CD14-positive monocyte (primary cell): Measurements from ENCODE around the gene ROBO2. TPM values are rescaled to one million over a fixed set of nuclear protein-coding genes. Genes with fewer than 3 reads are reported as not detected.

Experiments used
- DNase-seq, 3 donors: peaks; one replicate each; pipeline ENCODE4 v3.0.0-alpha.2; 2011 to 2022
- H2AFZ ChIP-seq: 2 replicates; pipeline ENCODE4 v1.6.0; 2012; ENCODE audit warnings: mild to moderate bottlenecking, low read depth, low read length, inconsistent platforms; ENCODE audit not compliant: insufficient read depth, poor library complexity, severe bottlenecking
- H3K27ac ChIP-seq, 2 donors: 1 replicate in 1 of 2; 2 replicates in 1 of 2; pipeline ENCODE4 v1.5.1; 2012 to 2013; ENCODE audit warnings: low read length in 2 of 2, control low read depth in 1 of 2, inconsistent platforms in 1 of 2, low read depth in 1 of 2, mild to moderate bottlenecking in 1 of 2
- H3K27me3 ChIP-seq, 2 donors: one replicate each; pipeline versions ENCODE4 v1.6.0 to v1.6.1; 2011 to 2013; ENCODE audit warnings: low read length in 2 of 2; ENCODE audit not compliant: control insufficient read depth in 2 of 2, insufficient read depth in 2 of 2
- H3K36me3 ChIP-seq, 2 donors: replicated peaks in 1 of 2; 1 replicate in 1 of 2; 2 replicates in 1 of 2; pipeline versions ENCODE4 v1.5.1 to v1.6.1; 2012 to 2013; ENCODE audit warnings: low read length in 2 of 2, control low read depth in 1 of 2, inconsistent platforms in 1 of 2, mild to moderate bottlenecking in 1 of 2; ENCODE audit not compliant: insufficient read depth in 2 of 2, control insufficient read depth in 1 of 2
- H3K4me1 ChIP-seq, 2 donors: 1 replicate in 1 of 2; 2 replicates in 1 of 2; pipeline versions ENCODE4 v1.5.1 to v1.6.1; 2012 to 2013; ENCODE audit warnings: low read length in 2 of 2, control low read depth in 1 of 2, inconsistent platforms in 1 of 2, mild to moderate bottlenecking in 1 of 2, moderate library complexity in 1 of 2; ENCODE audit not compliant: insufficient read depth in 2 of 2, control insufficient read depth in 1 of 2
- H3K4me2 ChIP-seq: replicated peaks from 2 replicates; pipeline ENCODE3; 2012; ENCODE audit warnings: low read length, moderate library complexity, mild to moderate bottlenecking; ENCODE audit not compliant: poor library complexity, severe bottlenecking; ENCODE audit errors: extremely low read depth
- H3K4me3 ChIP-seq, 3 experiments: fragments of 200-600 bp in 1 of 3; sonication (generic) in 1 of 3; replicated peaks in 1 of 3; 1 replicate in 2 of 3; 2 replicates in 1 of 3; pipeline ENCODE4 v1.5.1; 2011 to 2013; ENCODE audit warnings: low read length in 3 of 3, mild to moderate bottlenecking in 3 of 3, control low read depth in 2 of 3, low read depth in 2 of 3, inconsistent platforms in 1 of 3, moderate library complexity in 1 of 3
- H3K79me2 ChIP-seq: 2 replicates; pipeline ENCODE4 v1.6.0; 2012; ENCODE audit warnings: mild to moderate bottlenecking, control low read depth, inconsistent platforms, low read length, moderate library complexity; ENCODE audit not compliant: insufficient read depth
- H3K9ac ChIP-seq: 2 replicates; pipeline ENCODE4 v1.6.0; 2017; ENCODE audit warnings: low read length, mild to moderate bottlenecking; ENCODE audit not compliant: insufficient read depth, poor library complexity, severe bottlenecking
- H3K9me3 ChIP-seq, 2 donors: replicated peaks in 1 of 2; 1 replicate in 1 of 2; 2 replicates in 1 of 2; pipeline versions ENCODE4 v1.5.1 to v1.6.1; 2012 to 2013; ENCODE audit warnings: low read length in 2 of 2, control low read depth in 1 of 2; ENCODE audit not compliant: control insufficient read depth in 1 of 2, insufficient read depth in 1 of 2
- H4K20me1 ChIP-seq: 2 replicates; pipeline ENCODE4 v1.6.0; 2012; ENCODE audit warnings: mild to moderate bottlenecking, low read length, control low read depth, moderate library complexity; ENCODE audit not compliant: insufficient read depth
- H3K27ac Mint-ChIP-seq, 7 donors: one replicate each; pipeline ENCODE4 v1.8.0; 2020; ENCODE audit warnings: mild to moderate bottlenecking in 7 of 7, mixed read lengths in 7 of 7, moderate library complexity in 6 of 7, inconsistent platforms in 2 of 7
- H3K27me3 Mint-ChIP-seq, 3 donors: one replicate each; pipeline ENCODE4 v1.8.0; 2021 to 2022; ENCODE audit warnings: low read depth in 3 of 3, mild to moderate bottlenecking in 3 of 3, mixed read lengths in 3 of 3, moderate library complexity in 3 of 3, inconsistent platforms in 1 of 3
- H3K36me3 Mint-ChIP-seq, 2 donors: one replicate each; pipeline ENCODE4 v1.8.0; 2020; ENCODE audit warnings: mixed read lengths in 2 of 2, inconsistent platforms in 1 of 2, mild to moderate bottlenecking in 1 of 2
- H3K4me1 Mint-ChIP-seq: one replicate; pipeline ENCODE4 v1.8.0; 2020; ENCODE audit warnings: mild to moderate bottlenecking, mixed read lengths
- H3K4me3 Mint-ChIP-seq, 2 donors: one replicate each; pipeline ENCODE4 v1.8.0; 2020; ENCODE audit warnings: mild to moderate bottlenecking in 2 of 2, mixed read lengths in 2 of 2, moderate library complexity in 1 of 2
- H3K9me3 Mint-ChIP-seq, 7 donors: one replicate each; pipeline ENCODE4 v1.8.0; 2020 to 2022; ENCODE audit warnings: mixed read lengths in 7 of 7, mild to moderate bottlenecking in 6 of 7, moderate library complexity in 6 of 7, inconsistent platforms in 2 of 7
- CTCF ChIP-seq: fragments of 200-600 bp; IDR thresholded peaks from one replicate; pipeline ENCODE4 v1.8.0; 2022; ENCODE audit warnings: antibody characterized with exemption, mild to moderate bottlenecking
- WGBS: methylation state at CpG from one replicate; pipeline ENCODE4 v1.1.5; 2013; ENCODE audit warnings: missing lambda C conversion rate; ENCODE audit not compliant: insufficient coverage; 5-methylcytosine and 5-hydroxymethylcytosine counted together
- intact Hi-C, 2 donors: fragments of 100-400 bp; cut with micrococcal nuclease; formaldehyde crosslinking; loops; one replicate each; pipeline versions ENCODE4 v1.15.0 to v1.15.1; 2023
- polyA plus RNA-seq, 3 donors: library from polyadenylated mRNA; depleted of rRNA in 1 of 3; unstranded in 2 of 3; stranded (reverse) in 1 of 3; fragments of 300-500 nt in 2 of 3; fragments of >200 nt in 1 of 3; fragmentation: Illumina TruSeq in 2 of 3; gene quantifications; 1 replicate in 2 of 3; 2 replicates in 1 of 3; pipeline ENCODE4 v1.2.3, GENCODE V29; 2012 to 2021

Gene ROBO2
- polyA plus RNA-seq, 3 donors = not detected

- Histone ChIP-seq H3K4me2 (no peak overlapping the region), H2AFZ (no peak overlapping the region), H3K79me2 (no peaks in the 10 kb centered on the region), H3K9ac (no peak overlapping the region), H3K27me3 (no peaks in the 10 kb centered on the region), H3K4me1 (no peaks in the 10 kb centered on the region), H3K36me3 (no peaks in the 10 kb centered on the region), H3K4me3 (no peak overlapping the region), H3K9me3 (no peaks in the 10 kb centered on the region), H3K27ac (no peak overlapping the region), H4K20me1 (no peaks in the 10 kb centered on the region)
- 100% methylated on average over 2 of the region's 2 CpGs for WGBS
- DNase-seq = no peak
- peaks cover 0 to 4% (median 0%) of the 10 kb centered on the region in 7 donors for H3K9me3 Mint-ChIP-seq
- no peak for TF ChIP-seq CTCF
- intact Hi-C loops = no loop called here
- H3K27me3 Mint-ChIP-seq = no peaks in the 10 kb centered on the region
- no peak overlapping the region for H3K27ac Mint-ChIP-seq
- H3K4me1 Mint-ChIP-seq = no peaks in the 10 kb centered on the region
- H3K36me3 Mint-ChIP-seq = no peaks in the 10 kb centered on the region
- no peak overlapping the region for H3K4me3 Mint-ChIP-seq
These were observed 13.9 kb downstream of the ROBO2 start for GRCh38 chr3:77053795-77054194.

- no peaks in the 10 kb centered on the region for H3K9me3 ChIP-seq
- Mint-ChIP-seq H3K4me3 (no peak overlapping the region), H3K9me3 (peaks cover 0 to 2% (median 0%) of the 10 kb centered on the region in 7 donors), H3K36me3 (no peaks in the 10 kb centered on the region), H3K27me3 (peaks cover 0 to 1% (median 0%) of the 10 kb centered on the region in 3 donors), H3K4me1 (no peaks in the 10 kb centered on the region), H3K27ac (no peak overlapping the region)
- intact Hi-C loops = no loop called here
- no CpG with 5 or more reads among the region's 4 CpGs for WGBS
- H3K27ac ChIP-seq = no peak overlapping the region
- H3K9ac ChIP-seq = no peak overlapping the region
- TF ChIP-seq CTCF = no peak
- H3K4me2 ChIP-seq = no peak overlapping the region
- H3K79me2 ChIP-seq = no peaks in the 10 kb centered on the region
- no peak overlapping the region for H3K4me3 ChIP-seq
- H3K36me3 ChIP-seq = no peaks in the 10 kb centered on the region
- no peak overlapping the region for H2AFZ ChIP-seq
- H4K20me1 ChIP-seq = no peaks in the 10 kb centered on the region
- H3K4me1 ChIP-seq = no peaks in the 10 kb centered on the region
- no peak for DNase-seq
- H3K27me3 ChIP-seq = no peaks in the 10 kb centered on the region
These were observed 16.0 kb downstream of the ROBO2 start for GRCh38 chr3:77055841-77056341.
